HFF-Myc (cell line): ENCODE data around the gene CLCN3.
"Not testable (repeated sequence)": the region's sequence is repeated elsewhere in the genome, so short reads cannot be mapped to it uniquely, and the experiment has no call there.

Source experiments
- DNase-seq: peaks from one replicate; pipeline ENCODE4 v3.0.0-alpha.2; 2011; ENCODE audit warnings: low read depth; ENCODE audit errors: extremely low read depth
- H3K4me3 ChIP-seq: replicated peaks from 2 replicates; pipeline ENCODE4 v1.5.1; 2011; ENCODE audit warnings: low read depth, mild to moderate bottlenecking, control low read depth, low read length
- TF ChIP-seq, protein P1 (sequence below): IDR thresholded peaks from 2 replicates; pipeline ENCODE4 v1.5.1; 2012; ENCODE audit warnings: mild to moderate bottlenecking, low read depth, low read length, control low read depth; ENCODE audit errors: missing control alignments

The CLCN3 gene

DNA sequence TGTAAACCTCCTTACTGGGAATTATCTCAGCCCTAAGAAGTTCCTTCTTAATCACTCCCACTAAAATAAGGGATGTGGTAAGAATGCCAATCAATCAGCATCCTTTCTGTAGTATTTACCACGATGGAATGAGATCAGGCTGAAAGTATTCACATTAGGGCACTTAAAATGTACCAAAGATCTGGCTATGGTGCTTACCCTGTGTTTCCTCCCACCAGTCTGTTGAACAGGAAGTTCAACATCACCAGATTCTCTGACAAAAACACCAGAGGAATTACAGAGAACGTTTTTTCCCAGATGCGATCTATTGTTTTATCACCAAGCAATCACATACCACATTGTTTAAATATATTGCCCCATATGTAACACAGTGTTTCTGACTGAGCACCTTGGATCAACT is 2.1 kb upstream of the CLCN3 start:
- no peak overlapping the region for H3K4me3 ChIP-seq
- DNase-seq = no peak
- TF ChIP-seq, protein P1, sequence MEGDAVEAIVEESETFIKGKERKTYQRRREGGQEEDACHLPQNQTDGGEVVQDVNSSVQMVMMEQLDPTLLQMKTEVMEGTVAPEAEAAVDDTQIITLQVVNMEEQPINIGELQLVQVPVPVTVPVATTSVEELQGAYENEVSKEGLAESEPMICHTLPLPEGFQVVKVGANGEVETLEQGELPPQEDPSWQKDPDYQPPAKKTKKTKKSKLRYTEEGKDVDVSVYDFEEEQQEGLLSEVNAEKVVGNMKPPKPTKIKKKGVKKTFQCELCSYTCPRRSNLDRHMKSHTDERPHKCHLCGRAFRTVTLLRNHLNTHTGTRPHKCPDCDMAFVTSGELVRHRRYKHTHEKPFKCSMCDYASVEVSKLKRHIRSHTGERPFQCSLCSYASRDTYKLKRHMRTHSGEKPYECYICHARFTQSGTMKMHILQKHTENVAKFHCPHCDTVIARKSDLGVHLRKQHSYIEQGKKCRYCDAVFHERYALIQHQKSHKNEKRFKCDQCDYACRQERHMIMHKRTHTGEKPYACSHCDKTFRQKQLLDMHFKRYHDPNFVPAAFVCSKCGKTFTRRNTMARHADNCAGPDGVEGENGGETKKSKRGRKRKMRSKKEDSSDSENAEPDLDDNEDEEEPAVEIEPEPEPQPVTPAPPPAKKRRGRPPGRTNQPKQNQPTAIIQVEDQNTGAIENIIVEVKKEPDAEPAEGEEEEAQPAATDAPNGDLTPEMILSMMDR = no peak

DNA sequence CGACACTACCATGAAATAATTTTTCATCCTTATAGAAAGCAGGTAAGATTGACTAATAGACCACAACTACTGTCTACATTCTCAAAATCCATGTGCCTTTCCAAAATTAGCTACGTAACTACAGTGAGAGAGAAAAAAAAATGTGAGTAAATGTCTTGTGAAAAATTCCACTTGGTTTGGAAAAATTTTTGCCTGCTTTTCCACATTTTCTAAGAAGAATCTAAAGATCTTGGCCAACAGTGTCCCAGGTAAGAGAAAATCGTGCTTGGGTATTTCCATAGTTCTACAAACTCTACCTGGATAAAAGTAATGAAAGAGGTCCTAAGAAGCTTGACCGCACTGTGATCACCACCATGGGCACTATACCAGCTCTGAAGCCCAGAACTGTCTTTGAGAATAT is 1.4 kb upstream of the CLCN3 start:
- TF ChIP-seq, protein P1 = no peak
- DNase-seq = no peak
- H3K4me3 ChIP-seq = no peak overlapping the region

DNA sequence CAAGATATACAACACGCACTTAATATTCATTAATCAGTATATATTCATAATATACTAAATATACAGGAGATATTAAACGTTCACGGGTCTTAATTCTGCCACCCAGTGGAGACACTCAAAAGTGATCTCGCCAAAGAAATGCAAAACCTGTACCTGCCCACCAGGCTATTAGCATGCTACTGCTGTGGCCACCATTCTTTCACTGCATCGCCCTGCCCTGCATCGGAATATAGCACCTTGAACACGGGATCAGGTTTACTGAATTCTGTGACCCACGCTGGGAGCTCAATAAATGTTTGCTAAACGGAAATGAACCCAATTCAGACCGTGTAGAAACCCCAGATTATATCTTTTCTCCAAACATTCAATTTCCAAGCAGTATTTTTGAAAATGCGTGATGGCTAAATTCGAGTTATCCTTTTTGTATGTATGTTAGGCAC is 840 bp upstream of the CLCN3 start:
- TF ChIP-seq, protein P1 = peak; percentile 36
- peak overlapping the region; percentile 79 for H3K4me3 ChIP-seq
- no peak for DNase-seq

DNA sequence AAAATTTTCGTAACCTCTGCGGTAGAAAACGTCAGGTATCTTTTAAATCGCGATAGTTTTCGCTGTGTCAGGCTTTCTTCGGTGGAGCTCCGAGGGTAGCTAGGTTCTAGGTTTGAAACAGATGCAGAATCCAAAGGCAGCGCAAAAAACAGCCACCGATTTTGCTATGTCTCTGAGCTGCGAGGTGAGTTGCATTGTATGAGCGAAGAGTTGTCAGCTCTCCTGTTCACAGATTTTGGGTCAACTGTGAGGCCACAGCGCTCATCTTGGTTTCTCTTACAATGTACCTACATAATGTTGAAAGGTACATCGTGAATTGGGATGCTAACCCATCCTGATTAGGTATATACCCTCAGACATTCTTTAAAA is 486 bp downstream of the CLCN3 start:
- no peak for DNase-seq
- peak overlapping the region; percentile 79 for H3K4me3 ChIP-seq
- TF ChIP-seq, protein P1 = no peak

DNA sequence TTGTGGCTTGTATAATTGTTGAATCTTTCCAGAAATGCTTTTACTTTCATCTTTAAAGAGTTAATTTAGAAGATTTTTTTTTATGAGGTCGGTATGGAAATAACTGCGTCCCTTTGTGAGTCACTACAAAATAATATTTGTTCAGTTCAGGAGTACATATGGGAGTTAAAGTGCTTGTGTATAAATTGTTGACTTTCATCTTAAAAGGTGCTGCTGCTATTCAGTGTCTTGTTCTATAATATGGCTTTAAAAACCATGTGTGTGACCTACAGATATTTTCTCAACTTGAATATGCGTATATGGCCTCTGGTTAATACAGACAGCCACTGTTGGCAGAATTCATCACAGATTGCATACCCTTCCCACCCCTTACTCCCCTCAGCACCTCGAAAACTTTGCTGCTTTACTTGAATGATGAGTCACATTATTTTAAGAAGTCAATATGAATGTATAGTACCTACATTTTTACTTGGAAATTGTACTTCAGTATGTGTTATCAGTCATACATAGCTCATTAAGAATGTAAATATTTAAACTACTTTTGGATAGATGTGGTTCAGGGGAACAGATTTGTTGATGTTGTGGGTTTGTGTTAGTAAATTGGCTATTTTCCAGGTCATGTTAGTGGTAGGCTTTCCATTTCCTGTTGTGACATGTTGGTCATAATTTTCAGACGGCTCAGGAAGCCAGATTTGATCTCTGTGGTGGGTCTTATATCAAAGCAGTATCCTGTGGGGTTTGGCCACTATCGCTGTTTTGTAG is 1.5 kb downstream of the CLCN3 start:
- no peak for DNase-seq
- peak overlapping the region; percentile 79 for H3K4me3 ChIP-seq
- TF ChIP-seq, protein P1 = no peak

DNA sequence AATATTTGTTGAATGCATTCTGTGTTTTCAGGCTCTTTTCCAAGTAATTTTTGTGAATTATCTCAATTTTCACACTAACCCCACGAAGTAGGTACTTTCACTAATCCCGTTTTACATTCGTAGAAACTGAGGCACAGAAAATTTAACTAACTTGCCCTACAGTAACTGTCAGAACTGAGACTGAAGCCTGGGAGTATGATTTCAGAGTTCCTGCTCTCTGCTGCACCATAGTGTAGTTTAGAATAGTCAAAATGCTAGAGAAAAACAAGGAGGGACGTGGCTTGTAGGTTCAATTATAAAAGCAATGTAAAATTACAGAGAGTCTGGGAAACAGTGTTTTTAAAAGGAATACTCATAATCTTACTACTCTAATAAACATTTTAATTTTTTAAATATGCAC is 2.2 kb downstream of the CLCN3 start:
- H3K4me3 ChIP-seq = peak overlapping the region; percentile 79
- TF ChIP-seq, protein P1 = no peak
- DNase-seq = no peak

DNA sequence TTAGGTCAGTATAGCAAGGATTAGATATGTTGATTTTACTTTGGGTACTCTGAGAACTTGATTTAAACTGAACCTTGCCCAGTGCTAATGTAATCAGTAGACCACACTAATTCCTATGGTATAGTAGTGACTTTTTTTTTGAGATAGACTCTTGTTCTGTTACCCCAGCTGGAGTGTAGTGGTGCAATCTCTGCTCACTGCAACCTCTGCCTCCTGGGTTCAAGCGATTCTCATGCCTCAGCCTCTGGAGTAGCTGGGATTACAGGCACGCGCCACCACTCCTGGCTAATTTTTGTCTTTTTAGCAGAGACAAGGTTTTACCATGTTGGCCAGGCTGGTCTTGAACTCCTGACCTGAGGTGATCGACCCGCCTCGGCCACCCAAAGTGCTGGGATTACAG is 3.6 kb downstream of the CLCN3 start:
- not testable (repeated sequence) for DNase-seq, H3K4me3 ChIP-seq
